Regular cardiac myocyte (primary cell): ENCODE data around the gene OST4. TPM values are rescaled to one million over a fixed set of nuclear protein-coding genes. Genes with fewer than 3 reads are reported as not detected.

ENCODE experiments used
- total RNA-seq: library from RNA; depleted of rRNA; stranded (reverse); fragments of >200 nt; gene quantifications from 2 replicates; pipeline ENCODE4 v1.2.3, GENCODE V29; 2014

The OST4 gene
- total RNA-seq, result 560 and 905 TPM in 2 replicates

GRCh38 chr2:27071277-27071989 lies at the start of gene OST4:
Gene OST4 (minus strand): TSS chr2:27071654.

GRCh38 chr2:27118525-27119329 lies 47.3 kb upstream of the OST4 start, which contains the start of gene CGREF1:
Gene CGREF1 (minus strand): TSS chr2:27119128. CDS start chr2:27104366, 14,762 bp downstream.

GRCh38 chr2:27086724-27087593 lies 15.5 kb upstream of the OST4 start, which contains the start of gene KHK:
Gene KHK (plus strand): TSS chr2:27086772. CDS start chr2:27087260, 488 bp downstream.

DNA sequence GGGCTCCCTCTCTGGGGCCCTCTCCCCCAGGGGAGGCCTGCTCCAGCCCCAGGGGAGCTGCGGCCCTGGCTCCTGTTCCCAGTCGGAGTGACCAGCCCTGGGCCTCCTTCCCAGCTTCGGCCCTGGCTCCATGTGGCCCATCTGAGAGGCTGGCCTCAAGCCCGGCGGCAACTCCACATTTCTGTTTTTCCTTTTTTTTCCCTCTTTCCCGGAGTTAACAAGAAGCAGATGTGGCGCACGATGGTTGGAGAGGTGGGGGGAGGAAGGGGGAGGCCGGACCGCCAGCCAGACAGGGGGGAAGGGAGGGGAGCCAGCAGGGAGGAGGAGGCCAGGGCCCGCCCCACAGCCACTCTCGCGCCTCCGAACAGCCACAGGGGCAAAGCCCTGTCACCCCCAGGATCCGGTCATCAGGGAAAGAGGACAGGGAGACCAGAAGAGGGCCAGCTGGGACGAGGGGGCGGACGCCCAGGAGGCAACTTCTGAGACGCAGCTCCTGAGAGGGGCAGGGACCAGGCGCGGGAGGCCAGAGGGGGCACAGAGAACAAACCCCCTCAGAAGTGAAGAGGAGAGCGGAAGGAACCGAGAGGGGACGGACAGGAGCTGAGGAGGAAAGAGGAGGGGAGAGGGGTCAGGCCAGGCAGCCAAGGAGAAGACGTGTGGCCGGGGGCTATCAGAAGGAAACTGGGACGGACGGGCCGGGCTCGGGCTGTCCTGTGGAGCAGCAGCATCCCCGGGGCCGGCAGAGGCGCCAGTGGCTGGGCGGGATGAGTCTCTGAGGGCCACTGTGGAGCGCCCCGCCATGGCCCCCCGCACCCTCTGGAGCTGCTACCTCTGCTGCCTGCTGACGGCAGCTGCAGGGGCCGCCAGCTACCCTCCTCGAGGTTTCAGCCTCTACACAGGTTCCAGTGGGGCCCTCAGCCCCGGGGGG lies 7.1 kb upstream of the OST4 start, which contains the start of gene EMILIN1:
EMILIN1 (plus strand) TSS at position 349 of the 928 bp plus-strand sequence; CDS start at position 800, 451 bp downstream.

GRCh38 chr2:27050996-27051901 lies 20.2 kb downstream of the OST4 start, which contains the start of gene AGBL5:
Gene AGBL5 (plus strand): TSS chr2:27051668. CDS start chr2:27052959, 1,291 bp downstream.

GRCh38 chr2:27032495-27033252 lies 38.8 kb downstream of the OST4 start, which contains the start of gene TMEM214:
Gene TMEM214 (plus strand): TSS chr2:27032965. CDS start chr2:27033016, 51 bp downstream.

Other genes starting within 250 kb of the OST4 start
- under 0.01 TPM in 1 of 2 replicates, not detected in the other for gene DPYSL5, start 223.5 kb downstream of the OST4 start, total RNA-seq
- 2.8 and 2.9 TPM in 2 replicates for gene MAPRE3, start 101.0 kb downstream of the OST4 start, total RNA-seq
- 16.3 and 23.1 TPM in 2 replicates for gene TMEM214, start 38.7 kb downstream of the OST4 start, total RNA-seq
- gene AGBL5, start 20.0 kb downstream of the OST4 start, total RNA-seq, result 14.9 and 19.7 TPM in 2 replicates
- 137 and 184 TPM in 2 replicates for gene EMILIN1, start 7.0 kb upstream of the OST4 start, total RNA-seq
- 0.56 and 0.96 TPM in 2 replicates for gene KHK, start 15.1 kb upstream of the OST4 start, total RNA-seq
- gene CGREF1, start 47.5 kb upstream of the OST4 start, total RNA-seq, result 5.0 and 14.9 TPM in 2 replicates
- gene ABHD1, start 52.2 kb upstream of the OST4 start, total RNA-seq, result under 0.01 and 0.28 TPM in 2 replicates
- gene PREB, start 63.0 kb upstream of the OST4 start, total RNA-seq, result 44.5 and 53.3 TPM in 2 replicates
- gene PRR30, start 67.8 kb upstream of the OST4 start, total RNA-seq, result not detected in 2 replicates
- gene TCF23, start 77.3 kb upstream of the OST4 start, total RNA-seq, result not detected in 2 replicates
- 136 and 240 TPM in 2 replicates for gene ATRAID, start 140.4 kb upstream of the OST4 start, total RNA-seq
- 14.9 and 30.3 TPM in 2 replicates for gene SLC5A6, start 140.6 kb upstream of the OST4 start, total RNA-seq
- 22.6 and 47.9 TPM in 2 replicates for gene CAD, start 145.7 kb upstream of the OST4 start, total RNA-seq
- under 0.01 and 0.19 TPM in 2 replicates for gene SLC30A3, start 191.4 kb upstream of the OST4 start, total RNA-seq
- gene DNAJC5G, start 203.8 kb upstream of the OST4 start, total RNA-seq, result not detected in 2 replicates
- under 0.01 TPM in 1 of 2 replicates, not detected in the other for gene TRIM54, start 210.8 kb upstream of the OST4 start, total RNA-seq
- gene UCN, start 236.8 kb upstream of the OST4 start, total RNA-seq, result 0.38 and 1.1 TPM in 2 replicates